ENCODE data around the gene PDLIM5.

Gene PDLIM5

GRCh38 chr4:94477227-94477626 is 25.5 kb downstream of the PDLIM5 start:
- no peak for TF ChIP-seq SIN3A (IDR thresholded peaks at IDR 0.05; ENCODE audit: borderline replicate concordance, insufficient read depth, low read length)
- TF ChIP-seq POLR2AphosphoS5 (IDR thresholded peaks at IDR 0.05; ENCODE audit: low read depth, low read length), result no peak
- no peak for TF ChIP-seq FOXP2 (optimal IDR thresholded peaks at IDR 0.05; ENCODE audit: borderline replicate concordance, extremely low read depth, extremely low read length, insufficient read depth)

- TF ChIP-seq POLR2AphosphoS5 (IDR thresholded peaks at IDR 0.05; ENCODE audit: low read depth, low read length) (no peak), TAF1 (IDR thresholded peaks at IDR 0.05; ENCODE audit: borderline replicate concordance, insufficient read depth, low read length) (no peak), SIN3A (IDR thresholded peaks at IDR 0.05; ENCODE audit: borderline replicate concordance, insufficient read depth, low read length) (no peak), REST (IDR thresholded peaks at IDR 0.05; ENCODE audit: insufficient read depth in 1 of 2, low read depth in 2 of 2, low read length in 2 of 2) (no peak), FOXP2 (optimal IDR thresholded peaks at IDR 0.05; ENCODE audit: borderline replicate concordance, extremely low read depth, extremely low read length, insufficient read depth) (no peak)
These were observed 27.8 kb downstream of the PDLIM5 start for GRCh38 chr4:94479358-94480141.

- TF ChIP-seq POLR2AphosphoS5 (IDR thresholded peaks at IDR 0.05; ENCODE audit: low read depth, low read length) (no peak), TAF1 (IDR thresholded peaks at IDR 0.05; ENCODE audit: borderline replicate concordance, insufficient read depth, low read length) (no peak), FOXP2 (optimal IDR thresholded peaks at IDR 0.05; ENCODE audit: borderline replicate concordance, extremely low read depth, extremely low read length, insufficient read depth) (no peak), SIN3A (IDR thresholded peaks at IDR 0.05; ENCODE audit: borderline replicate concordance, insufficient read depth, low read length) (no peak), REST (IDR thresholded peaks at IDR 0.05; ENCODE audit: insufficient read depth in 1 of 2, low read depth in 2 of 2, low read length in 2 of 2) (no peak)
These were observed 28.7 kb downstream of the PDLIM5 start for GRCh38 chr4:94480362-94480951.

- TF ChIP-seq SIN3A (IDR thresholded peaks at IDR 0.05; ENCODE audit: borderline replicate concordance, insufficient read depth, low read length) (no peak), FOXP2 (optimal IDR thresholded peaks at IDR 0.05; ENCODE audit: borderline replicate concordance, extremely low read depth, extremely low read length, insufficient read depth) (no peak), REST (IDR thresholded peaks at IDR 0.05; ENCODE audit: insufficient read depth in 1 of 2, low read depth in 2 of 2, low read length in 2 of 2) (no peak), POLR2AphosphoS5 (IDR thresholded peaks at IDR 0.05; ENCODE audit: low read depth, low read length) (no peak), TAF1 (IDR thresholded peaks at IDR 0.05; ENCODE audit: borderline replicate concordance, insufficient read depth, low read length) (no peak)
These were observed 32.2 kb downstream of the PDLIM5 start for GRCh38 chr4:94483895-94484294.

- TF ChIP-seq FOXP2 (optimal IDR thresholded peaks at IDR 0.05; ENCODE audit: borderline replicate concordance, extremely low read depth, extremely low read length, insufficient read depth) (no peak), TAF1 (IDR thresholded peaks at IDR 0.05; ENCODE audit: borderline replicate concordance, insufficient read depth, low read length) (no peak), REST (IDR thresholded peaks at IDR 0.05; ENCODE audit: insufficient read depth in 1 of 2, low read depth in 2 of 2, low read length in 2 of 2) (no peak)
These were observed 33.1 kb downstream of the PDLIM5 start for GRCh38 chr4:94484818-94485217.
